Progenitor cell of endocrine pancreas (in vitro differentiated cells): ENCODE data around the gene FCHSD1. TPM values are rescaled to one million over a fixed set of nuclear protein-coding genes. Genes with fewer than 3 reads are reported as not detected.

ENCODE experiments used
- DNase-seq: peaks from one replicate; pipeline ENCODE4 v3.0.0; 2021; ENCODE audit warnings: low spot score; ENCODE audit not compliant: unreplicated experiment
- H3K27ac Mint-ChIP-seq: 2 replicates; pipeline ENCODE4 v1.8.0; 2021; ENCODE audit warnings: mild to moderate bottlenecking, moderate library complexity, mixed read lengths
- H3K27me3 Mint-ChIP-seq: 2 replicates; pipeline ENCODE4 v1.8.0; 2021; ENCODE audit warnings: mixed read lengths
- H3K36me3 Mint-ChIP-seq: 2 replicates; pipeline ENCODE4 v1.8.0; 2022; ENCODE audit warnings: mixed read lengths; ENCODE audit not compliant: insufficient read depth
- H3K4me1 Mint-ChIP-seq: 2 replicates; pipeline ENCODE4 v1.8.0; 2021; ENCODE audit warnings: low read depth, mixed read lengths
- H3K4me3 Mint-ChIP-seq: 2 replicates; pipeline ENCODE4 v1.8.0; 2021; ENCODE audit warnings: low read depth, mild to moderate bottlenecking, moderate library complexity, mixed read lengths
- H3K9me3 Mint-ChIP-seq: 2 replicates; pipeline ENCODE4 v1.8.0; 2021; ENCODE audit warnings: low read depth, mixed read lengths
- CTCF ChIP-seq: fragments of 200-600 bp; sonication (generic); IDR thresholded peaks from one replicate; pipeline ENCODE4 v1.5.0; 2021; ENCODE audit warnings: antibody characterized with exemption, mild to moderate bottlenecking; ENCODE audit not compliant: unreplicated experiment
- total RNA-seq: library from RNA; stranded (reverse); gene quantifications from 2 replicates; pipeline ENCODE4 v1.2.1, GENCODE V29; 2021

FCHSD1 gene
- total RNA-seq, 1 donor from 2014 or later, result 27.7 TPM

- Mint-ChIP-seq H3K27ac (no peak overlapping the region), H3K36me3 (no peaks in the 10 kb centered on the region), H3K27me3 (peaks cover 50% of the 10 kb centered on the region), H3K4me1 (peaks cover 5% of the 10 kb centered on the region), H3K9me3 (no peaks in the 10 kb centered on the region), H3K4me3 (no peak overlapping the region)
- TF ChIP-seq CTCF, result no peak
- no peak for DNase-seq
Measured at GRCh38 chr5:141685591-141685990, 34.4 kb upstream of the FCHSD1 start.

- H3K4me1 Mint-ChIP-seq, result peaks cover 5% of the 10 kb centered on the region
- no peak overlapping the region for H3K4me3 Mint-ChIP-seq
- no peak for TF ChIP-seq CTCF
- no peak overlapping the region for H3K27ac Mint-ChIP-seq
- H3K27me3 Mint-ChIP-seq, result peaks cover 33% of the 10 kb centered on the region
- no peak for DNase-seq
- H3K9me3 Mint-ChIP-seq, result no peaks in the 10 kb centered on the region
- no peaks in the 10 kb centered on the region for H3K36me3 Mint-ChIP-seq
Measured at GRCh38 chr5:141683596-141684141, 32.5 kb upstream of the FCHSD1 start.

GRCh38 chr5:141681695-141682641, 30.8 kb upstream of the FCHSD1 start, which contains the start of gene ARAP3:
ARAP3 (minus strand) TSS chr5:141682230; CDS start chr5:141680486, 1,744 bp downstream.
- Mint-ChIP-seq H3K27ac (peak within 1 kb of the TSS; percentile 16), H3K36me3 (peaks cover 2% of the 10 kb centered on the region), H3K4me1 (peaks cover 5% of the 10 kb centered on the region), H3K9me3 (no peaks in the 10 kb centered on the region), H3K4me3 (peak within 1 kb of the TSS; percentile 41), H3K27me3 (peaks cover 28% of the 10 kb centered on the region)
- TF ChIP-seq CTCF, result no peak
- DNase-seq, result peak; percentile 30

GRCh38 chr5:141681295-141681694, 30.1 kb upstream of the FCHSD1 start:
- peak overlapping the region; percentile 32 for H3K4me3 Mint-ChIP-seq
- peaks cover 2% of the 10 kb centered on the region for H3K36me3 Mint-ChIP-seq
- H3K9me3 Mint-ChIP-seq, result no peaks in the 10 kb centered on the region
- TF ChIP-seq CTCF, result no peak
- DNase-seq, result no peak
- peaks cover 5% of the 10 kb centered on the region for H3K4me1 Mint-ChIP-seq
- peaks cover 23% of the 10 kb centered on the region for H3K27me3 Mint-ChIP-seq
- H3K27ac Mint-ChIP-seq, result no peak overlapping the region

- Mint-ChIP-seq H3K4me1 (peaks cover 5% of the 10 kb centered on the region), H3K4me3 (no peak overlapping the region), H3K9me3 (no peaks in the 10 kb centered on the region), H3K27ac (no peak overlapping the region), H3K36me3 (peaks cover 2% of the 10 kb centered on the region), H3K27me3 (peaks cover 23% of the 10 kb centered on the region)
- no peak for TF ChIP-seq CTCF
- no peak for DNase-seq
Measured at GRCh38 chr5:141680751-141681201, 29.6 kb upstream of the FCHSD1 start.
